Measurements from ENCODE around the gene ADAM12. TPM values are rescaled to one million over a fixed set of nuclear protein-coding genes. Genes with fewer than 3 reads are reported as not detected.

ADAM12 gene
- total and polyA plus RNA-seq, 11 donors, result 0.04 to 11.2 (median 0.82) TPM; not detected in 1

DNA sequence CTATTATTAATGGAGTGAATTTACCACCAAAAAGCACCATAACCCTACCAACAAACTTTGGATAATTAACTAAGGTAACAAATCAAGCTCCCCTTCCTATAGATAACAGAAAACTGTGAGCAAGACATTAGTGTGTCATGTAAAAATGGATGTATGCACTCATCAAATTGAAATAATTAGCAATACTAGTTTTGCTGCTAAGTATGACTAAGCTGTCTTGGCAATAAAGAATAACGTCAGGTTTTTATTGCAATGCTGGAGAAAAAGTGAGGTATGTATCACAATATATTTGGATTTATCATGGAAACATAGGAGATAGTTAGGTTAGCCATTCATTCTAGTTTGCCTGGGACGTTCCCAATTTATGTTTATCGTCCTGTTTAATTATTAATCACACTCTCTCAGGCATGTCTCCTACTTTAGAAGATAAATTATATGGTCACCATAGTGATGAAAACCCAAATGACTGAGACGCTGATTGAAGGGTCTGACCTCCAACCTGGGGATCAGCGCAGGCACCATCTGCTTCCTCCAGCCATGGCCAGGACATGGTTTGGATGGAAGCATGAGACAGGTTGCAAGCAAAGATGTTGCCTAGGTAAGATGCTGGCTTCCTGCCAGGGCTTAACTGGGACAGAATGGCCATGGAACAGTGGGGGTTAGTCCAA lies 366.3 kb downstream of the ADAM12 start:
- no peak for ATAC-seq
- intact Hi-C loops (cut with DNase I), result no loop called here
- WGBS, 4 donors, result 87 to 95% (median 94%) methylated on average over 5 of the region's 5 CpGs

DNA sequence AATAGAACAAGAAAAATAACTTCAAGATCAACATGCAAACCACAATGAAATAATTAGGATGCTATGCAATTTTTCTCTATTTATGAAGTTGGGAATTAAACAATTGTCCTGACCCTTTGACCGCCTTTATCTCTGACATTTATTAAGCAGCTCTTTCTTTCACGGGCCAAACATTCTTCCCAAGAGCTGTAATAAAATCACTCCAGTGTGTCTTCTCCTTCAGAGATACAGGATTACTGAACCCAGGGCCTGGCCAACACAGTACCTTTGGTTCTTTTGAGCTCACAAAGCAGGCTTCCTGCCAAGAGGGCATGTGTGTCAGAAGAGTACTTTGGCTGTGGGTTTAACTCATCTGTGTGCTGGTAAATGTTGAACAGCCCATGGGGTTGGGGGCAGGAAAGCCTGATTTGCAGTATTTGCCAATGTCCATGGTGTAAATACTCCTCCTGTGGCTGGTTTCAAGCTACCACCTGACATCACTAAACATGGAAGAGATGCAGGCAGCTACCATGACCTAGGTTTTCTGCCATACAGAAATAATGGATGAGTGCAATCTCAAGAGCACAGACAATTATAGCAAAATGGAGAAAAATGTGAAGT lies 370.2 kb downstream of the ADAM12 start:
- no peaks in the 10 kb centered on the region for H3K9me3 ChIP-seq
- no peak for TF ChIP-seq POLR2A (IDR thresholded peaks at IDR 0.05)
- TF ChIP-seq, protein P1, sequence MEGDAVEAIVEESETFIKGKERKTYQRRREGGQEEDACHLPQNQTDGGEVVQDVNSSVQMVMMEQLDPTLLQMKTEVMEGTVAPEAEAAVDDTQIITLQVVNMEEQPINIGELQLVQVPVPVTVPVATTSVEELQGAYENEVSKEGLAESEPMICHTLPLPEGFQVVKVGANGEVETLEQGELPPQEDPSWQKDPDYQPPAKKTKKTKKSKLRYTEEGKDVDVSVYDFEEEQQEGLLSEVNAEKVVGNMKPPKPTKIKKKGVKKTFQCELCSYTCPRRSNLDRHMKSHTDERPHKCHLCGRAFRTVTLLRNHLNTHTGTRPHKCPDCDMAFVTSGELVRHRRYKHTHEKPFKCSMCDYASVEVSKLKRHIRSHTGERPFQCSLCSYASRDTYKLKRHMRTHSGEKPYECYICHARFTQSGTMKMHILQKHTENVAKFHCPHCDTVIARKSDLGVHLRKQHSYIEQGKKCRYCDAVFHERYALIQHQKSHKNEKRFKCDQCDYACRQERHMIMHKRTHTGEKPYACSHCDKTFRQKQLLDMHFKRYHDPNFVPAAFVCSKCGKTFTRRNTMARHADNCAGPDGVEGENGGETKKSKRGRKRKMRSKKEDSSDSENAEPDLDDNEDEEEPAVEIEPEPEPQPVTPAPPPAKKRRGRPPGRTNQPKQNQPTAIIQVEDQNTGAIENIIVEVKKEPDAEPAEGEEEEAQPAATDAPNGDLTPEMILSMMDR (IDR thresholded peaks at IDR 0.05), result no peak
- no peak for DNase-seq
- ATAC-seq, result no peak
- no peaks in the 10 kb centered on the region for H3K36me3 ChIP-seq
- intact Hi-C loops (cut with DNase I), result no loop called here
- no peaks in the 10 kb centered on the region for H3K4me1 ChIP-seq
- 57 to 74% (median 67%) methylated on average over 2 of the region's 2 CpGs for WGBS, 4 donors
- H3K27ac ChIP-seq, result no peak overlapping the region
- H3K27me3 ChIP-seq, result no peaks in the 10 kb centered on the region
- H3K4me3 ChIP-seq, result no peak overlapping the region

More for the DNA sequence above, 366.3 kb downstream of the ADAM12 start:
- Histone ChIP-seq H3K9me3 (peaks cover 0 to 1% (median 0%) of the 10 kb centered on the region in 12 donors), H3K36me3 (no peaks in the 10 kb centered on the region), H3K4me3 (no peak overlapping the region), H3K4me1 (no peaks in the 10 kb centered on the region), H3K27me3 (no peaks in the 10 kb centered on the region), H3K27ac (no peak overlapping the region)
- TF ChIP-seq, protein P1 (IDR thresholded peaks at IDR 0.05), result no peak
- no peak for TF ChIP-seq POLR2A (IDR thresholded peaks at IDR 0.05)
- no peak for DNase-seq

DNA sequence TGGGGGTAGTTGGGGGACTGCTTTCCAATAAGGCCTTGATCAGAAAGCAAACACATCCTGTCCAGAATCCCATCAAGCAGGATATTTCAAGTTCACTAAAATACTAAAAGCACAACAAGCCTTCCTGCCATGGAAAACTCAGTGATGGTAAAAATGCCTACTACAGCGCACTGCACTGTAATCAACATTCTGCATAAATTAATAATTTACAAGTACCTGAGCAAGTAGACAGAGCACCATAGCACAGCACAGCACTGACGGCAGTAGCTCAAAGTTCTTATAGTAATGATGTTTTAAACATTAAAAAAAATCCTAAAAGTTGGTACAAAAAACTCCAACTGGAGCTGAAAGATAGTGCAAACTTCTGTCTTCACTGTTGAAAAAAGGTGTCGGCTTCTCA lies 371.4 kb downstream of the ADAM12 start:
- Histone ChIP-seq H3K4me3 (no peak overlapping the region), H3K36me3 (no peaks in the 10 kb centered on the region), H3K27me3 (no peaks in the 10 kb centered on the region), H3K4me1 (no peaks in the 10 kb centered on the region), H3K9me3 (no peaks in the 10 kb centered on the region), H3K27ac (no peak overlapping the region)
- TF ChIP-seq, protein P1 (IDR thresholded peaks at IDR 0.05), result no peak
- no peak for TF ChIP-seq POLR2A (IDR thresholded peaks at IDR 0.05)
- 95 to 100% (median 98%) methylated on average over 3 of the region's 3 CpGs for WGBS, 4 donors
- no peak for DNase-seq
- no peak for ATAC-seq
- intact Hi-C loops (cut with DNase I), result no loop called here

DNA sequence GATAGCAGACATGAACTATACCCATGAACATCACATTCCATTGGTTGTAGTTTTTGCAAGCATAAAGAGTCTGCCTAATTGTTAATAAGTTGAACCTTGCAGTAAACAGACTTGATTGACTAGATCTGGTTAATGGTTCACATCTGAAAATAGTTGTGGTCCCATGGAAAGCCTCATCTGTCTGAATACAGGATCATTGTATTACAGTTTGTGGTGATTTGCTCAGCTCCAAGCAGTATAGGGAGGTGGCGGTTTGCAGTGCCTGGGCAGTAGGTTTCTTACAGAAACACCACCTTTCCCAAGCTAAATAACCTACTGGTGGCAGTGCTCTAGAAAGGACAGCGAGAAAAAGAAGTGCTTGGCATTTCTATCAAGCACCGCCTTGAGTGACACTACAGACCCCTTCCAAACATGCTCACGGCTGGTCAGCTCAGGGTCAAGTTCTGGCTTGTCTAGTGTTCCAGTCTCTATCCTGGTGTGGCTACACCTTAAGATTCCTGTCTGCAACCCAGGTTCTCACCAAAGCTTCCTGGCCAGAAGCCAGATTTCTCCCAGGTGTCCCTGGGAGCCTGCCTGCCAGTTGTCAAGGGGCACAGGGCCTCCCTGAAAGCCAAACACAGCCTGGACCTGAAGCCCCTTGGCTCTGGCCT lies 372.0 kb downstream of the ADAM12 start:
- no peak overlapping the region for H3K27ac ChIP-seq
- H3K36me3 ChIP-seq, result no peaks in the 10 kb centered on the region
- ATAC-seq (no peak), DNase-seq (no peak)
- no peaks in the 10 kb centered on the region for H3K27me3 ChIP-seq
- no peaks in the 10 kb centered on the region for H3K9me3 ChIP-seq
- WGBS, 4 donors, result 89 to 95% (median 92%) methylated on average over 4 of the region's 4 CpGs
- H3K4me1 ChIP-seq, result no peaks in the 10 kb centered on the region
- H3K4me3 ChIP-seq, result no peak overlapping the region
- intact Hi-C loops (cut with DNase I), result no loop called here
- no peak for TF ChIP-seq POLR2A (IDR thresholded peaks at IDR 0.05)
- TF ChIP-seq, protein P1 (IDR thresholded peaks at IDR 0.05), result no peak
